Effector CD4-positive, alpha-beta T cell (primary cell): ENCODE results near the gene KRTAP10-3.

Experiments
- DNase-seq: peaks from one replicate; pipeline ENCODE4 v3.0.0-alpha.2; 2020

KRTAP10-3 gene

GRCh38 chr21:44527156-44527982, 31.2 kb downstream of the KRTAP10-3 start:
- DNase-seq, result no peak

GRCh38 chr21:44526096-44526997, 32.2 kb downstream of the KRTAP10-3 start:
- DNase-seq, result no peak

GRCh38 chr21:44525391-44526095, 33.1 kb downstream of the KRTAP10-3 start:
- DNase-seq, result no peak

- no peak for DNase-seq
These were observed 33.9 kb downstream of the KRTAP10-3 start for GRCh38 chr21:44524414-44525371.

- DNase-seq, result no peak
These were observed 34.8 kb downstream of the KRTAP10-3 start for GRCh38 chr21:44523567-44524413.

- DNase-seq, result no peak
These were observed 35.8 kb downstream of the KRTAP10-3 start for GRCh38 chr21:44522753-44523204.

GRCh38 chr21:44521928-44522752, 36.5 kb downstream of the KRTAP10-3 start:
- no peak for DNase-seq

GRCh38 chr21:44521301-44521927, 37.2 kb downstream of the KRTAP10-3 start:
- no peak for DNase-seq

- no peak for DNase-seq
These were observed 38.0 kb downstream of the KRTAP10-3 start for GRCh38 chr21:44520326-44521300.

GRCh38 chr21:44519346-44520325, 39.0 kb downstream of the KRTAP10-3 start:
- DNase-seq, result no peak

GRCh38 chr21:44518686-44519085, 39.9 kb downstream of the KRTAP10-3 start:
- no peak for DNase-seq

GRCh38 chr21:44517175-44517899, 41.3 kb downstream of the KRTAP10-3 start:
- no peak for DNase-seq

GRCh38 chr21:44516828-44517174, 41.8 kb downstream of the KRTAP10-3 start:
- no peak for DNase-seq

- DNase-seq, result no peak
These were observed 42.3 kb downstream of the KRTAP10-3 start for GRCh38 chr21:44516342-44516741.

GRCh38 chr21:44515359-44516165, 43.0 kb downstream of the KRTAP10-3 start:
- no peak for DNase-seq
